Esophagus squamous epithelium (tissue), 5 donors: ENCODE data around the gene PTPRZ1. TPM values are rescaled to one million over a fixed set of nuclear protein-coding genes. Genes with fewer than 3 reads are reported as not detected.

Experiments used
- DNase-seq: peaks from one replicate; lab custom pipeline; 2025; lab: John Stamatoyannopoulos, UW
- H3K27ac ChIP-seq, 4 donors: fragments of 200-600 bp; sonication (generic); one replicate each; pipeline ENCODE4 v1.5.1; 2016 to 2019; ENCODE audit warnings: mild to moderate bottlenecking in 1 of 4
- H3K27me3 ChIP-seq, 4 donors: fragments of 200-600 bp; sonication (generic); 1 replicate in 3 of 4; 2 replicates in 1 of 4; pipeline versions ENCODE4 v1.5.1 to v1.6.0; 2017 to 2021; ENCODE audit warnings: antibody characterized with exemption in 1 of 4
- H3K36me3 ChIP-seq, 3 donors: fragments of 200-600 bp; sonication (generic); one replicate each; pipeline ENCODE4 v1.5.1; 2016 to 2019
- H3K4me1 ChIP-seq, 3 donors: fragments of 200-600 bp; sonication (generic); one replicate each; pipeline ENCODE4 v1.5.1; 2017 to 2019
- H3K4me3 ChIP-seq, 4 donors: fragments of 200-600 bp; sonication (generic); 1 replicate in 3 of 4; 2 replicates in 1 of 4; pipeline ENCODE4 v1.5.1; 2016 to 2019; ENCODE audit warnings: mild to moderate bottlenecking in 2 of 4, moderate library complexity in 1 of 4
- H3K9me3 ChIP-seq, 3 donors: fragments of 200-600 bp; sonication (generic); one replicate each; pipeline ENCODE4 v1.5.1; 2016 to 2019
- CTCF ChIP-seq, 6 experiments: fragments of 450-650 bp in 4 of 6; fragments of 200-600 bp in 2 of 6; sonication (generic) in 2 of 6; IDR thresholded peaks; one replicate each; pipeline ENCODE4 v1.5.1; 2016 to 2019; ENCODE audit warnings: antibody characterized with exemption in 6 of 6, mild to moderate bottlenecking in 4 of 6, moderate library complexity in 4 of 6
- POLR2A ChIP-seq, 4 donors: fragments of 450-650 bp; IDR thresholded peaks; one replicate each; pipeline ENCODE4 v1.6.1; 2017; ENCODE audit warnings: antibody characterized with exemption in 4 of 4, mild to moderate bottlenecking in 4 of 4, moderate library complexity in 3 of 4
- WGBS, 2 donors: methylation state at CpG; one replicate each; pipeline ENCODE4 v1.1.5; 2018; 5-methylcytosine and 5-hydroxymethylcytosine counted together
- intact Hi-C: fragments of 100-400 bp; cut with DNase I; formaldehyde crosslinking; loops from one replicate; pipeline ENCODE4 v1.15.0; 2022
- total RNA-seq, 4 donors: library from RNA; depleted of rRNA; stranded (reverse); fragments of >200 nt; gene quantifications; one replicate each; pipeline ENCODE4 v1.1.0, GENCODE V29; 2016
- donor health status: DM: yes; HTN: yes; CAD: no.

The PTPRZ1 gene
- total RNA-seq, 4 donors from 2014 or later, result 11.0 to 58.4 (median 44.9) TPM

GRCh38 chr7:121960678-121961077 lies 87.7 kb downstream of the PTPRZ1 start:
- no peak overlapping the region for H3K27ac ChIP-seq
- no peak overlapping the region for H3K4me3 ChIP-seq
- 41 to 62% methylated on average over 4 of the region's 4 CpGs for WGBS, 2 donors
- H3K9me3 ChIP-seq, result no peaks in the 10 kb centered on the region
- no peaks in the 10 kb centered on the region for H3K36me3 ChIP-seq
- TF ChIP-seq CTCF (IDR thresholded peaks at IDR 0.05), result no peak
- no peak for TF ChIP-seq POLR2A (IDR thresholded peaks at IDR 0.05)
- no peaks in the 10 kb centered on the region for H3K27me3 ChIP-seq
- intact Hi-C loops, result no loop called here
- no peaks in the 10 kb centered on the region for H3K4me1 ChIP-seq
- DNase-seq, result no peak

GRCh38 chr7:121961089-121961867 lies 88.3 kb downstream of the PTPRZ1 start:
- no peaks in the 10 kb centered on the region for H3K4me1 ChIP-seq
- H3K27me3 ChIP-seq, result no peaks in the 10 kb centered on the region
- no peaks in the 10 kb centered on the region for H3K36me3 ChIP-seq
- 76 to 82% methylated on average over 5 of the region's 5 CpGs for WGBS, 2 donors
- TF ChIP-seq CTCF (IDR thresholded peaks at IDR 0.05) (no peak), POLR2A (IDR thresholded peaks at IDR 0.05) (no peak)
- no peak for DNase-seq
- H3K4me3 ChIP-seq, result no peak overlapping the region
- no peak overlapping the region for H3K27ac ChIP-seq
- H3K9me3 ChIP-seq, result no peaks in the 10 kb centered on the region
- intact Hi-C loops, result no loop called here

GRCh38 chr7:121966276-121966934 lies 93.4 kb downstream of the PTPRZ1 start:
- WGBS, 2 donors, result 30 to 33% methylated on average over 2 of the region's 2 CpGs
- no peak for TF ChIP-seq CTCF (IDR thresholded peaks at IDR 0.05)
- TF ChIP-seq POLR2A (IDR thresholded peaks at IDR 0.05), result no peak
- DNase-seq, result no peak

GRCh38 chr7:121966935-121967332 lies 94.0 kb downstream of the PTPRZ1 start:
- H3K4me3 ChIP-seq, result no peak overlapping the region
- no peaks in the 10 kb centered on the region for H3K27me3 ChIP-seq
- intact Hi-C loops, result no loop called here
- no peak overlapping the region for H3K27ac ChIP-seq
- no peaks in the 10 kb centered on the region for H3K9me3 ChIP-seq
- no peaks in the 10 kb centered on the region for H3K4me1 ChIP-seq
- TF ChIP-seq POLR2A (IDR thresholded peaks at IDR 0.05) (no peak), CTCF (IDR thresholded peaks at IDR 0.05) (no peak)
- H3K36me3 ChIP-seq, result no peaks in the 10 kb centered on the region
- DNase-seq, result no peak
- 73 to 76% methylated on average over 4 of the region's 4 CpGs for WGBS, 2 donors

More at GRCh38 chr7:121966276-121966934, 93.4 kb downstream of the PTPRZ1 start:
- Histone ChIP-seq H3K4me1 (no peaks in the 10 kb centered on the region), H3K27ac (no peak overlapping the region), H3K36me3 (no peaks in the 10 kb centered on the region), H3K4me3 (no peak overlapping the region), H3K27me3 (no peaks in the 10 kb centered on the region), H3K9me3 (no peaks in the 10 kb centered on the region)
- intact Hi-C loops, result no loop called here

- no peak overlapping the region for H3K27ac ChIP-seq
- WGBS, 2 donors, result 85 to 88% methylated on average over 1 of the region's 1 CpG
Observed at GRCh38 chr7:121985476-121986030, 112.6 kb downstream of the PTPRZ1 start.

More at GRCh38 chr7:121985476-121986030, 112.6 kb downstream of the PTPRZ1 start:
- DNase-seq, result no peak
- intact Hi-C loops, result no loop called here
- no peaks in the 10 kb centered on the region for H3K9me3 ChIP-seq
- TF ChIP-seq CTCF (IDR thresholded peaks at IDR 0.05) (no peak), POLR2A (IDR thresholded peaks at IDR 0.05) (no peak)
- no peak overlapping the region for H3K4me3 ChIP-seq
- peaks cover 0 to 16% (median 0%) of the 10 kb centered on the region in 3 donors for H3K36me3 ChIP-seq
- H3K27me3 ChIP-seq, result no peaks in the 10 kb centered on the region
- H3K4me1 ChIP-seq, result peaks cover 0 to 7% (median 0%) of the 10 kb centered on the region in 3 donors
